Panc1 (cell line): ENCODE measurements around the gene PSMD6. TPM values are rescaled to one million over a fixed set of nuclear protein-coding genes. Genes with fewer than 3 reads are reported as not detected.

Source experiments
- ATAC-seq: fragments of 200-7000 bp; cut with Tn5 transposase; 2 replicates; pipeline ENCODE4 v1.9.1; 2020; ENCODE audit warnings: mild to moderate bottlenecking, moderate library complexity
- BruUV-seq: library from RNA; stranded (reverse); fragments of 400-500 nt; replicated peaks from 2 replicates; lab custom pipeline; 2021; lab: Mats Ljungman, UMichigan
- CTCF ChIA-PET: fragments of 300-600 bp; sonication (Branson Sonifier 250); formaldehyde crosslinking; loops from one replicate; lab custom pipeline; 2022; ENCODE audit warnings: antibody characterized with exemption; lab: Charles Lee
- POLR2A ChIA-PET: fragments of 300-600 bp; sonication (Branson Sonifier 250); formaldehyde crosslinking; loops from one replicate; lab custom pipeline; 2022; ENCODE audit warnings: antibody characterized with exemption; lab: Charles Lee
- DNase-seq: peaks from one replicate; pipeline ENCODE4 v3.0.0-alpha.2; 2010; ENCODE audit warnings: low read depth, low spot score
- H3K27ac ChIP-seq: 2 replicates; pipeline ENCODE4 v1.5.1; 2011; ENCODE audit warnings: mild to moderate bottlenecking, low read length, inconsistent platforms
- H3K27me3 ChIP-seq: fragments of 200-500 bp; sonication (Bioruptor generic); 2 replicates; pipeline ENCODE4 v1.6.0; 2014; ENCODE audit warnings: low read length, inconsistent platforms; ENCODE audit not compliant: control insufficient read depth, insufficient read depth
- H3K36me3 ChIP-seq: fragments of 200-500 bp; sonication (Bioruptor generic); 2 replicates; pipeline ENCODE4 v1.5.1; 2014; ENCODE audit warnings: inconsistent platforms, mild to moderate bottlenecking, low read length, moderate library complexity; ENCODE audit not compliant: control insufficient read depth, insufficient read depth
- H3K4me1 ChIP-seq: 2 replicates; pipeline ENCODE4 v1.5.1; 2011; ENCODE audit warnings: inconsistent platforms, mild to moderate bottlenecking, low read length, moderate library complexity; ENCODE audit not compliant: control insufficient read depth, insufficient read depth
- H3K4me3 ChIP-seq, 2 experiments: 2 replicates each; pipeline ENCODE4 v1.5.1; 2011 to 2012; ENCODE audit warnings: low read depth in 2 of 2, low read length in 2 of 2, mild to moderate bottlenecking in 2 of 2, inconsistent platforms in 1 of 2, moderate library complexity in 1 of 2
- H3K9me3 ChIP-seq: fragments of 200-500 bp; sonication (Bioruptor generic); 2 replicates; pipeline ENCODE4 v1.5.1; 2014; ENCODE audit warnings: low read depth, mild to moderate bottlenecking, inconsistent platforms, low read length, moderate library complexity; ENCODE audit not compliant: control insufficient read depth, insufficient read depth
- POLR2AphosphoS5 ChIP-seq: IDR thresholded peaks from 2 replicates; pipeline ENCODE4 v1.6.1; 2012; ENCODE audit warnings: mild to moderate bottlenecking, low read depth, low read length, moderate library complexity
- SIN3A ChIP-seq: IDR thresholded peaks from 2 replicates; pipeline ENCODE4 v1.6.1; 2012; ENCODE audit warnings: low read depth, mild to moderate bottlenecking, low read length, moderate library complexity, borderline replicate concordance; ENCODE audit not compliant: insufficient read depth
- TCF7L2 ChIP-seq: IDR thresholded peaks from 2 replicates; pipeline ENCODE4 v1.6.1; 2011; ENCODE audit warnings: mild to moderate bottlenecking, low read depth, low read length, inconsistent platforms
- in situ Hi-C: cut with HindIII; loops from 2 replicates; pipeline ENCODE4 v1.10.0; 2016; ENCODE audit warnings: low sequenced_read_pairs, low pct_unique_long_range_greater_than_20kb
- intact Hi-C: fragments of 100-400 bp; cut with micrococcal nuclease; formaldehyde crosslinking; loops from one replicate; pipeline ENCODE4 v1.10.0; 2022; ENCODE audit not compliant: unreplicated experiment
- total RNA-seq: library from RNA; stranded (reverse); gene quantifications from one replicate; pipeline ENCODE4 v1.2.1, GENCODE V29; 2021; ENCODE audit not compliant: unreplicated experiment
- TF ChIP-seq, protein P1 (sequence below): fragments of 450-650 bp; IDR thresholded peaks from 2 replicates; pipeline ENCODE4 v1.5.1; 2017; ENCODE audit warnings: mild to moderate bottlenecking
- TF ChIP-seq, protein P2 (sequence below), 2 experiments: IDR thresholded peaks; 2 replicates each; pipeline ENCODE4 v1.6.1; 2011 to 2012; ENCODE audit warnings: low read depth in 2 of 2, control low read depth in 1 of 2, low read length in 1 of 2, mild to moderate bottlenecking in 1 of 2, moderate library complexity in 1 of 2; ENCODE audit not compliant: insufficient read depth in 1 of 2

The PSMD6 gene
- total RNA-seq, 1 experiment from 2014 or later: 55.6 TPM

DNA sequence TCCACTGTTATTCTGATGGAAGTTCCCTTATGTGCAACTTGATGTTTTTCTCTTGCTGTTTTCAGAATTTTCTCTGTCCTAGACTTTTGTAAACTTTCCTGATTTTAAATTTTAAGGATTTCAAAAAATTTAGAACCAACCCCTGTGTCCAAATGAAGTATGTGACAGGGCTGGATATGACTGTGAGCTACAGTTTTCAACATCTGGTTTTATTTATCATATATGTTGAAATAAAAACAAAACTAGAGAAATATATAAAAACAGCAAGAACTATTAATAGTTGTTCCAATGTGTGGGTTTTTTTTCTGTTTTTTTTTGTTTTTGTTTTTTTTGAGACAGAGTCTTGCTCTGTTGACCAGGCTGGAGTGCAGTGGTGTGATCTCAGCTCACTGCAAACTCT is 47.4 kb upstream of the PSMD6 start:
- Histone ChIP-seq H3K4me3 (no peak overlapping the region), H3K27ac (no peak overlapping the region), H3K9me3 (no peaks in the 10 kb centered on the region), H3K4me1 (no peaks in the 10 kb centered on the region), H3K36me3 (no peaks in the 10 kb centered on the region), H3K27me3 (no peaks in the 10 kb centered on the region)
- BruUV-seq: no TSS peak
- DNase-seq (no peak), ATAC-seq (no peak)
- in situ Hi-C loops: no loop called here
- ChIA-PET CTCF (no interaction called here), POLR2A (no interaction called here)
- TF ChIP-seq, protein P1, sequence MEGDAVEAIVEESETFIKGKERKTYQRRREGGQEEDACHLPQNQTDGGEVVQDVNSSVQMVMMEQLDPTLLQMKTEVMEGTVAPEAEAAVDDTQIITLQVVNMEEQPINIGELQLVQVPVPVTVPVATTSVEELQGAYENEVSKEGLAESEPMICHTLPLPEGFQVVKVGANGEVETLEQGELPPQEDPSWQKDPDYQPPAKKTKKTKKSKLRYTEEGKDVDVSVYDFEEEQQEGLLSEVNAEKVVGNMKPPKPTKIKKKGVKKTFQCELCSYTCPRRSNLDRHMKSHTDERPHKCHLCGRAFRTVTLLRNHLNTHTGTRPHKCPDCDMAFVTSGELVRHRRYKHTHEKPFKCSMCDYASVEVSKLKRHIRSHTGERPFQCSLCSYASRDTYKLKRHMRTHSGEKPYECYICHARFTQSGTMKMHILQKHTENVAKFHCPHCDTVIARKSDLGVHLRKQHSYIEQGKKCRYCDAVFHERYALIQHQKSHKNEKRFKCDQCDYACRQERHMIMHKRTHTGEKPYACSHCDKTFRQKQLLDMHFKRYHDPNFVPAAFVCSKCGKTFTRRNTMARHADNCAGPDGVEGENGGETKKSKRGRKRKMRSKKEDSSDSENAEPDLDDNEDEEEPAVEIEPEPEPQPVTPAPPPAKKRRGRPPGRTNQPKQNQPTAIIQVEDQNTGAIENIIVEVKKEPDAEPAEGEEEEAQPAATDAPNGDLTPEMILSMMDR: no peak
- TF ChIP-seq TCF7L2: no peak
- no peak for TF ChIP-seq POLR2AphosphoS5
- intact Hi-C loops: no loop called here

DNA sequence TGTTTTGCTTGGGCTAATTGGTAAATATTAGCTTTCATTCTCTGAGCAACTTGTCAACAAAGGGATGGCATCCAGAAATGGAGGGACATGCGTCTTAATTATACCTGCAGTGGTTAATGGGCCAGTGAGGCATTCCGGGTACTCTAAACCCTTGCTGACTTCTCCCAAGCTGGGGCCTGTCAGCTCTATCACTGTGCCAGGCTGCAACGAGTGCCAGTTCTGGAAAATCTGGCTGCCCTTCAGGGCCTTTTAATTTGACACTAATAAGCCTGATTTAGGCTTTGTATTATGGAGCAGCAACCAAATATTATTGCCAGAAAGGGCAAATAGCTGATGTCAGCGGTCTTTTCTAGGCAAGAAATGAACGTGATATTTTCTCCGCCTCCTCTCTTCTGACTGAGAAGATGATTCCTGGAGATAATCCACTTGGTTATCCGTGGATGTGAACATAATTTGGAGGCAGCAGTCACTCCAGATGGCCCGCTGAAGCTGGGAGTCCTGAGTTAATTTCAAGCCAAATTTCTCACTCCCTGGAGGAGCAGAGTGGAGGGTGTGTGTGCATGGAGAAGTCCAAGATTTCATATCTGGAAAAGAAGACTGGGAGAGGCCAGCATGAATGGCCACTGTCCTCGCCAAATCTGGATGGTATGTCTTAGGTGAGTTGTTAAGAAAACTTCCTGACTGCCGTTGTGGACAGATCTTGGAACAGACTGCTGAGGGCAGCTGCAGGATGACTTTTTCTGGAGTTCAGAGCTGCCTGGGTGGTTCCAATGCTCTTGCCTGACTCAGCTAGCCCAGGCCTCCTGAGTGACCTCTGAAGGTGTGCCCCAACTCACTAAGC is 44.4 kb upstream of the PSMD6 start:
- in situ Hi-C loops: no loop called here
- CTCF ChIA-PET: no interaction called here
- Histone ChIP-seq H3K27ac (no peak overlapping the region), H3K27me3 (no peaks in the 10 kb centered on the region), H3K4me1 (no peaks in the 10 kb centered on the region), H3K4me3 (no peak overlapping the region), H3K9me3 (no peaks in the 10 kb centered on the region), H3K36me3 (no peaks in the 10 kb centered on the region)
- BruUV-seq: no TSS peak
- POLR2A ChIA-PET: no interaction called here
- intact Hi-C loops: no loop called here
- TF ChIP-seq SIN3A (no peak), TCF7L2 (no peak)
- TF ChIP-seq, protein P2, sequence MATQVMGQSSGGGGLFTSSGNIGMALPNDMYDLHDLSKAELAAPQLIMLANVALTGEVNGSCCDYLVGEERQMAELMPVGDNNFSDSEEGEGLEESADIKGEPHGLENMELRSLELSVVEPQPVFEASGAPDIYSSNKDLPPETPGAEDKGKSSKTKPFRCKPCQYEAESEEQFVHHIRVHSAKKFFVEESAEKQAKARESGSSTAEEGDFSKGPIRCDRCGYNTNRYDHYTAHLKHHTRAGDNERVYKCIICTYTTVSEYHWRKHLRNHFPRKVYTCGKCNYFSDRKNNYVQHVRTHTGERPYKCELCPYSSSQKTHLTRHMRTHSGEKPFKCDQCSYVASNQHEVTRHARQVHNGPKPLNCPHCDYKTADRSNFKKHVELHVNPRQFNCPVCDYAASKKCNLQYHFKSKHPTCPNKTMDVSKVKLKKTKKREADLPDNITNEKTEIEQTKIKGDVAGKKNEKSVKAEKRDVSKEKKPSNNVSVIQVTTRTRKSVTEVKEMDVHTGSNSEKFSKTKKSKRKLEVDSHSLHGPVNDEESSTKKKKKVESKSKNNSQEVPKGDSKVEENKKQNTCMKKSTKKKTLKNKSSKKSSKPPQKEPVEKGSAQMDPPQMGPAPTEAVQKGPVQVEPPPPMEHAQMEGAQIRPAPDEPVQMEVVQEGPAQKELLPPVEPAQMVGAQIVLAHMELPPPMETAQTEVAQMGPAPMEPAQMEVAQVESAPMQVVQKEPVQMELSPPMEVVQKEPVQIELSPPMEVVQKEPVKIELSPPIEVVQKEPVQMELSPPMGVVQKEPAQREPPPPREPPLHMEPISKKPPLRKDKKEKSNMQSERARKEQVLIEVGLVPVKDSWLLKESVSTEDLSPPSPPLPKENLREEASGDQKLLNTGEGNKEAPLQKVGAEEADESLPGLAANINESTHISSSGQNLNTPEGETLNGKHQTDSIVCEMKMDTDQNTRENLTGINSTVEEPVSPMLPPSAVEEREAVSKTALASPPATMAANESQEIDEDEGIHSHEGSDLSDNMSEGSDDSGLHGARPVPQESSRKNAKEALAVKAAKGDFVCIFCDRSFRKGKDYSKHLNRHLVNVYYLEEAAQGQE (IDR thresholded peaks at IDR 0.05; ENCODE audit: insufficient read depth in 1 of 2, low read depth in 2 of 2, low read length in 1 of 2): no peak
- TF ChIP-seq, protein P1: no peak
- DNase-seq (no peak), ATAC-seq (no peak)
